ENCODE data around the gene IQSEC1.

IQSEC1 gene

DNA sequence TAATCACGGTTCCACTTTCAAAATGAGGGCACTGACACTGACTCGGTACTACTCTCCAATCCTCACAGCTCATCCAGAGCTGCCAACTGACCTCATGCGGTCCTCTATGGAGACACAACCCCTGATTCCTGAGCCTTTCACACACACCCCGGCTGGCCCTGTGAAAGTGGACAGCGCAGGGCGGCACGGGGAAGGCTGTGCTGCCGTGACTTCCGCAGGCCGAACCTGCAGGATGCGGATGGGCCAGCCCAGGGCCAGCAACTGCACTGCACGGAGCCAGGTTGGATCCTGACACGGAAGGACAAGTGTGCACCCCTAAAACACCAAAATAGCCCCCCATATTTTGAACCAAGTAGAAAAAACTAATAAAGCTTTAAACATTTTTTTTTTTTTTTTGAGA, 41.0 kb downstream of the IQSEC1 start:
- WGBS: 94% methylated on average over 13 of the region's 13 CpGs
- Histone ChIP-seq H3K36me3 (ENCODE audit: insufficient read depth, low read length) (no peaks in the 10 kb centered on the region), H3K27ac (ENCODE audit: low read depth, low read length) (no peak overlapping the region), H3K4me3 (ENCODE audit: low read length) (no peak overlapping the region), H3K27me3 (ENCODE audit: insufficient read depth, low read length) (no peaks in the 10 kb centered on the region), H3K9me3 (ENCODE audit: insufficient read depth, low read depth, low read length) (no peaks in the 10 kb centered on the region), H3K4me1 (ENCODE audit: insufficient read depth, low read length) (no peaks in the 10 kb centered on the region), H3K9ac (ENCODE audit: low read depth, low read length) (no peak overlapping the region)

DNA sequence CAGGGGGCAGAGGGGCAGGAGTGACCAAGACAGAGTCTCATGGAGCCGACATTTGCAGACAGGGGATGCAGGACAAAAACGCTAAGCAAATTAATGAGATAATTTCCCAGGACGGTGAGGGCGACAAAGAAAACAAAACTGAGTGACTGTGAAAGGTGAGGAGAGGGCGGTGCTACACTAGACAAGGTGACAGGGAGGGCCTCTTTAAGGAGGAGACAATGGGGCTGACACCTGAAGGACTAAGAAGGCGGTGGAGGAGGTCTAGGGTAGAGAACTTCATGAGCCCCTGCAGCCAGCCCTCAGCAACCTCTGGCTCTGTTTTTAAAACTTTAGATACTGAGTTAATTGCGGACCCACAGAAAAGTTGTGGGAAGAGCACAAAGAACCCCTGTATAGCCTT, 41.6 kb downstream of the IQSEC1 start:
- no peak overlapping the region for H3K27ac ChIP-seq (ENCODE audit: low read depth, low read length)
- whole genome bisulfite sequencing: 71% methylated on average over 7 of the region's 7 CpGs
- no peaks in the 10 kb centered on the region for H3K36me3 ChIP-seq (ENCODE audit: insufficient read depth, low read length)
- no peaks in the 10 kb centered on the region for H3K4me1 ChIP-seq (ENCODE audit: insufficient read depth, low read length)
- H3K9ac ChIP-seq (ENCODE audit: low read depth, low read length): no peak overlapping the region
- H3K27me3 ChIP-seq (ENCODE audit: insufficient read depth, low read length): no peaks in the 10 kb centered on the region
- H3K4me3 ChIP-seq (ENCODE audit: low read length): no peak overlapping the region
- H3K9me3 ChIP-seq (ENCODE audit: insufficient read depth, low read depth, low read length): no peaks in the 10 kb centered on the region

DNA sequence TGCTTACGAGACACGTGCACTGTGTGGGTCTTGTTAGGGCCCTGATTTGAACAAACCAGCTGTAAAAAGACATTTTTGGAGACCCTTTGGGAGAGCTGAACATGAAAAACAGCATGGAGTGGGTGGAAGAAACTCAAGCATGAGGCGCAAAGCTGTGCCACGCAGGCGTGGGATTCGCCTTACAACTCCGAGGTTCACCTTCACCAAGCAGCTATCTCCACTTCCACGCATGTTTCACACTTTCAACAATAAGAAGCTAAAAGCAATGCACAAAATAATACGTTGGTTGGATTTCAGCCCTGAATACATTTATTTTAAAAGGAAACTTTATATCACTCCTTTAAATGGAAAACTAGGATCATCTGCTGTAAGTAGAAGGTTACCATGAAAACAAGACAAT, 42.5 kb downstream of the IQSEC1 start:
- 94% methylated on average over 9 of the region's 9 CpGs for WGBS
- H3K9me3 ChIP-seq (ENCODE audit: insufficient read depth, low read depth, low read length): no peaks in the 10 kb centered on the region
- no peak overlapping the region for H3K9ac ChIP-seq (ENCODE audit: low read depth, low read length)
- no peaks in the 10 kb centered on the region for H3K4me1 ChIP-seq (ENCODE audit: insufficient read depth, low read length)
- H3K4me3 ChIP-seq (ENCODE audit: low read length): no peak overlapping the region
- no peaks in the 10 kb centered on the region for H3K27me3 ChIP-seq (ENCODE audit: insufficient read depth, low read length)
- H3K36me3 ChIP-seq (ENCODE audit: insufficient read depth, low read length): no peaks in the 10 kb centered on the region
- no peak overlapping the region for H3K27ac ChIP-seq (ENCODE audit: low read depth, low read length)

DNA sequence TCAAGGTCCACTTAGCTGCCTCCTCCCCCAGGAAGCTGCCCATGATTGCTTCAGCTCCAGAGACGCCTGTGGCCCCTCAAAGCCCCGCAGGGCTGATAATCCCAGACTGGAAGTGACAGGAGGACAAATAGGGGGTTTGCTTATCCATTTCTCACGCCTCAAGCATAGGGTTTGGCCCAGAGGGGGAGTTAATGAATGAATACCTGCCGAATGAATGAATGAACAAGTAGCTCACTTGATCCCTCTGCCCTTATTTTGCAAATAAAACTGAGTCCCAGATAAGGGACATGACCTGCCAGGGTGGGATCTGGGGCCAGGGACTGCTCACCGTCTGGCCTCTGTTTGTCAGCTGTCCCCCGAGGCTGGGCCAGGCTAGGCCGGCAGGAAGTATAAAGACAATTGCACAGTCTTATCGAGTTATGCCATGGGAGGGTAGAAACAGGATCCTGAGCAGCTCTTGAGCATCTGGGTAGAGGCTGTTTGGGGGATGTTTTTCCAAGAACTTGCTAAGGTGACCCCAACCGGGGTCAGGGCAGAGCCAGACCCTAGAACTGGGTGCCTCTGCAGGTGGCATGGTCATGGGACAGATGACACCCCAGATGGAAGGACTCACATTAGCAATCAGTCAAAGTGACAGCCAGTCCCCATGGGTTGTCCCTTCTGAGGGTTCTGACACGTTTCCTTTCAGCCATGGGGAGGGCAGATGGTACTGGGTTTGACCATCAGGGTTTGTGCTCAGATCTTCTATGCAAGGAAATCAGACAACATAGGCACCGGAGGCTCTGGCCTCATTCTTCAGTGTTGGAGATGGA, 45.0 kb downstream of the IQSEC1 start:
- Histone ChIP-seq H3K27ac (ENCODE audit: low read depth, low read length) (no peak overlapping the region), H3K4me3 (ENCODE audit: low read length) (no peak overlapping the region), H3K36me3 (ENCODE audit: insufficient read depth, low read length) (no peaks in the 10 kb centered on the region), H3K9me3 (ENCODE audit: insufficient read depth, low read depth, low read length) (no peaks in the 10 kb centered on the region), H3K4me1 (ENCODE audit: insufficient read depth, low read length) (no peaks in the 10 kb centered on the region), H3K9ac (ENCODE audit: low read depth, low read length) (no peak overlapping the region), H3K27me3 (ENCODE audit: insufficient read depth, low read length) (no peaks in the 10 kb centered on the region)
- WGBS: 89% methylated on average over 11 of the region's 11 CpGs

DNA sequence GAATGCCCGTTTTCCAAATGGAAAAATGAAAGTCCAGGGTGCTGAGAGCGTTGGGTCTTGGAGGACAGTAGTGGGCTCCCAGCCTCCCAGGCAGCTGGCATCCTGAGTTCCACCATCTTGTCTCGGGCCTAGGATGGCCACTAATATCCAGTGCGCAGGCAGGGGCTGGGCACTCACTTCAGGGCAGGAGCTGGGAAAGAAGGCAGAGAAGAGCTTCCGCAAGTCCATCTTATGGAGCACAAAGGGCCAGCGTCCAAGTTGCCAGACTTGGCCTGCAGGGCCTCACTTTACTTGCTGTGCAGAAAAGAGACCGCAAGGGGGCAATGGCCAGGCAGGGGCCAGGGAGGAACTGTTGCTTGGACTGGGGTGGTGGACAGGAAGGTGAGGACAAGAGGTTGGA, 46.1 kb downstream of the IQSEC1 start:
- no peak overlapping the region for H3K4me3 ChIP-seq (ENCODE audit: low read length)
- WGBS: 87% methylated on average over 7 of the region's 7 CpGs

DNA sequence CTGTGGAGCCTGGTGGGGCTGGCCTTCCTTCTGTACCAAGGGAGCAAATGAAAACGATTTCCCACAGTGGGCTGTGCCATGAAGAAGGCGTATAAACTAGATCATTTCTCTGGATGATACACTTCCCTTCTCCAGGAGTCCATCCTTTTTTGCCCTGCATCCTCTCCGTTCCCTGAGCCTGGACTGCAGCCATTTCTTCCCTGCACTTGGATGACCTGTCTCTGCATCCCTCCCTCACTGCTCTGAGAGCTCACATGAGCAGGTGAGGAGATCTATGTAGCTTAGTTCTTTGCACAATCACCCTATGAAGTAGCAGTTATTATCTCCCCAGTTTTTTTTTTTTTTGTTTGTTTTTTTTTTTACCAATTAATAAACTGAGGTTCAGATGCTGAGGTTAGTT, 46.7 kb downstream of the IQSEC1 start:
- Histone ChIP-seq H3K9ac (ENCODE audit: low read depth, low read length) (no peak overlapping the region), H3K4me1 (ENCODE audit: insufficient read depth, low read length) (peaks cover 10% of the 10 kb centered on the region), H3K9me3 (ENCODE audit: insufficient read depth, low read depth, low read length) (no peaks in the 10 kb centered on the region), H3K27me3 (ENCODE audit: insufficient read depth, low read length) (no peaks in the 10 kb centered on the region), H3K4me3 (ENCODE audit: low read length) (no peak overlapping the region), H3K27ac (ENCODE audit: low read depth, low read length) (no peak overlapping the region), H3K36me3 (ENCODE audit: insufficient read depth, low read length) (no peaks in the 10 kb centered on the region)
- WGBS: 94% methylated on average over 3 of the region's 3 CpGs

More for the DNA sequence above, 46.1 kb downstream of the IQSEC1 start:
- H3K36me3 ChIP-seq (ENCODE audit: insufficient read depth, low read length): no peaks in the 10 kb centered on the region
- no peaks in the 10 kb centered on the region for H3K27me3 ChIP-seq (ENCODE audit: insufficient read depth, low read length)
- H3K4me1 ChIP-seq (ENCODE audit: insufficient read depth, low read length): peaks cover 5% of the 10 kb centered on the region
- H3K27ac ChIP-seq (ENCODE audit: low read depth, low read length): no peak overlapping the region
- H3K9ac ChIP-seq (ENCODE audit: low read depth, low read length): no peak overlapping the region
- no peaks in the 10 kb centered on the region for H3K9me3 ChIP-seq (ENCODE audit: insufficient read depth, low read depth, low read length)

DNA sequence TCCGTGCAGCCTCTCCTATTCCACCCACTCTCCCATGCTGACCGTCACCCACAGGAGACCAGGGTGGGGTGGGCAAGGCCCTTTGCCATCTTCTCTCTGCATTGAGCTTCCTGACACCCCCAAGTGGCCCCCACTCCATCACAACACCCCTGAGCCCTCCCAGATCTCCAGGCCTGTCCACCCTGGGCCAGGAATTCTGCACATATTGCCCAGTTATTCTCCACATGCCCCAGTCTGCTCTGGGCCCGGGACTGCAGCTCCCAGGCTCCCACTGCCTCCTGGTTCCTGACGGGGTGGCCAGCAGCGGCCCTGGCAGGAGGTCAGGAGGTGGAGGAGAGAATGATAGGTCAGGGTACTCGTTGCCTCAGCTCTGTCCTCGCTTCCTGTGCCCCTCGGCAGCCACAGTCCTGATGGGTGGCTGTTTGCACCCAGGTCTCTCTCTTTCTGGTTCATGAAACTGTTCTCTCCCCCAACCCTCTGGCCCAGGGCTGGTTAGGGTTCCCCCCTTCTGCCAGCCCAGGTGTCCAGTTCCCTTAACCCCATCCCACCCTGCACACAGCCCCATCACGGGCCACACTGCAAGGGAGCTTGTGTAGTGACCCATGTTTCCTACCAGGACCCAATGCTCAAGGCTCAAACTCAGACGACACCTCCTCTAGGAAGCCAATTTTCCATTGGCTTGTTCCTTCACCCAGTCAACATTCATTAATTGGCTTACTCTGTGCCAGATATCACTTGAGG, 47.3 kb downstream of the IQSEC1 start:
- Histone ChIP-seq H3K9me3 (ENCODE audit: insufficient read depth, low read depth, low read length) (no peaks in the 10 kb centered on the region), H3K27ac (ENCODE audit: low read depth, low read length) (no peak overlapping the region), H3K4me3 (ENCODE audit: low read length) (no peak overlapping the region), H3K4me1 (ENCODE audit: insufficient read depth, low read length) (peaks cover 12% of the 10 kb centered on the region), H3K36me3 (ENCODE audit: insufficient read depth, low read length) (no peaks in the 10 kb centered on the region), H3K27me3 (ENCODE audit: insufficient read depth, low read length) (no peaks in the 10 kb centered on the region), H3K9ac (ENCODE audit: low read depth, low read length) (no peak overlapping the region)
- 87% methylated on average over 10 of the region's 10 CpGs for WGBS

DNA sequence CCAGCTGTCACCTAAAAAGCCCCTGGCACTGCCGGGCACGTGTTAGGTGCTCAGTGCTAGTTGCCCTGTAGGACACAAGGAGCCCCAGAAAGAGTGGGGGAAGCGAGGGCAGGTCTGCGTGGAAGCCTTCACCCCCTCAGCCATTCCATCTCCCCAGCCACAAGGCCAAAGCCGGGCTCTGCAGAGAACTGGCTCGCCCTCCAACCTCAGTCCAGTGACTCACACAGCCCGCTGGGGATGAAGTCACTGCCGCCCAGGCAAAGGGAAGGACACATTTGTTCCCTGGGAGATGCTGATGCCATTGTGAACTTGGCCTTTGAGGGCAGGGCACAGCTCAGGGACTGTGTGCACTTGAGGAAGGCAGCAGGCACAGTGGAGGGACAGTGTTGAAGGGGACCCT, 48.1 kb downstream of the IQSEC1 start:
- Histone ChIP-seq H3K9me3 (ENCODE audit: insufficient read depth, low read depth, low read length) (no peaks in the 10 kb centered on the region), H3K27me3 (ENCODE audit: insufficient read depth, low read length) (no peaks in the 10 kb centered on the region), H3K36me3 (ENCODE audit: insufficient read depth, low read length) (no peaks in the 10 kb centered on the region), H3K4me3 (ENCODE audit: low read length) (no peak overlapping the region), H3K9ac (ENCODE audit: low read depth, low read length) (no peak overlapping the region), H3K4me1 (ENCODE audit: insufficient read depth, low read length) (peaks cover 12% of the 10 kb centered on the region), H3K27ac (ENCODE audit: low read depth, low read length) (no peak overlapping the region)
- WGBS: 87% methylated on average over 8 of the region's 8 CpGs

DNA sequence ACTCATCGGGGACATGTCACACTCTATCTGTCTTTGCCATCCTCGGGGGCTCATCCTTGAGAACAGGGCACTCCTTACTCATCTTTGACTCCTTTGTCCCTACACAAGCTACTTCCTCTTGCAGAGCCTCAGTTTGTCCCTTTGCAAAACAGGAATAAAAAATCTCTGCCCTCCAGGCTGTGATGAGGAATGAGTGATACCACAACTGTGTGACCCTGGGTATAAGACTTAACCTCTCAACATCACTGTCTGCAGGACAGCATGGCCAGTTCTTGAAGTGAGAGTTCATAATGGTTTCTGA, 48.5 kb downstream of the IQSEC1 start:
- H3K9me3 ChIP-seq (ENCODE audit: insufficient read depth, low read depth, low read length): no peaks in the 10 kb centered on the region
- H3K4me3 ChIP-seq (ENCODE audit: low read length): no peak overlapping the region
- no peak overlapping the region for H3K9ac ChIP-seq (ENCODE audit: low read depth, low read length)
- WGBS: 94% methylated on average over 2 of the region's 2 CpGs
- no peak overlapping the region for H3K27ac ChIP-seq (ENCODE audit: low read depth, low read length)
- H3K4me1 ChIP-seq (ENCODE audit: insufficient read depth, low read length): peaks cover 15% of the 10 kb centered on the region
- no peaks in the 10 kb centered on the region for H3K27me3 ChIP-seq (ENCODE audit: insufficient read depth, low read length)
- no peaks in the 10 kb centered on the region for H3K36me3 ChIP-seq (ENCODE audit: insufficient read depth, low read length)

DNA sequence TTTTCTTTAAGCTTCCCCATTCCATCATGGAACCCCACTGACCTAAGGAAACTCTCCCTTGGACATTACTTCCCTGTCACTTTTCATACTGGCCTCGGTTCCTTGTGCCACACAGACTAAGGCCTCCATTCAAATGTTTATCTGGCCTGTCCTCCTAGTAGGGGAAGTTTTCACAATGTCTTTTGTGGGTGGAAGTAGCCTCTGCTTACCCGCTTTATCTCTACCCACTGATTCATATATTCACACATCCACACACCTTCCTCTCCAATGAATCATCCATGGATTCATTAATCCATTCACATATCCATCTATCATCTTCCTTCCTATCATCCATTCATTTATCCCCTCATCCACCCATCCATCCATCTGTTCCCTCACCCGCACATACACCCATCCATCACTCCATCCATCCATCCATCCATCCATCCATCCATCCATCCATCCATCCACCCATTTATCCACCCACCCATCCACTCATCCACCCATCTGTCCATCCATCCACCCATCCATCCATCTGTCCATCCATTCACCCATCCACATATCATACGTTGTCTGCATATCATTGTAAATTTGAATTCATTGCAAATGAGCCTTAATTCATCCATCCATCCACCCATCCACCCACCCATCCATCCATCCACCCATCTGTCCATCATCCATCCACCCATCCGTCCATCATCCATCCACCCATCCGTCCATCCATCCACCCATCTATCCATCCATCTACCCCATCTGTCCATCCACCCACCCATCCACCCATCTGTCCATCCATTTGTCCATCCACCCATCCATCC, 49.1 kb downstream of the IQSEC1 start:
- no peak overlapping the region for H3K9ac ChIP-seq (ENCODE audit: low read depth, low read length)
- no peak overlapping the region for H3K4me3 ChIP-seq (ENCODE audit: low read length)
- no peaks in the 10 kb centered on the region for H3K36me3 ChIP-seq (ENCODE audit: insufficient read depth, low read length)
- H3K27me3 ChIP-seq (ENCODE audit: insufficient read depth, low read length): no peaks in the 10 kb centered on the region
- peaks cover 19% of the 10 kb centered on the region for H3K4me1 ChIP-seq (ENCODE audit: insufficient read depth, low read length)
- WGBS: 93% methylated on average over 6 of the region's 6 CpGs
- H3K9me3 ChIP-seq (ENCODE audit: insufficient read depth, low read depth, low read length): no peaks in the 10 kb centered on the region
- no peak overlapping the region for H3K27ac ChIP-seq (ENCODE audit: low read depth, low read length)

Measured in HUES64 (cell line).